GM21529 (cell line): Measurements from ENCODE around the gene PPP4R2.

Experiments
- ATAC-seq: cut with Tn5 transposase; IDR thresholded peaks from one replicate; pipeline ENCODE4 v1.9.1; 2021; ENCODE audit not compliant: unreplicated experiment

The PPP4R2 gene, protein sequence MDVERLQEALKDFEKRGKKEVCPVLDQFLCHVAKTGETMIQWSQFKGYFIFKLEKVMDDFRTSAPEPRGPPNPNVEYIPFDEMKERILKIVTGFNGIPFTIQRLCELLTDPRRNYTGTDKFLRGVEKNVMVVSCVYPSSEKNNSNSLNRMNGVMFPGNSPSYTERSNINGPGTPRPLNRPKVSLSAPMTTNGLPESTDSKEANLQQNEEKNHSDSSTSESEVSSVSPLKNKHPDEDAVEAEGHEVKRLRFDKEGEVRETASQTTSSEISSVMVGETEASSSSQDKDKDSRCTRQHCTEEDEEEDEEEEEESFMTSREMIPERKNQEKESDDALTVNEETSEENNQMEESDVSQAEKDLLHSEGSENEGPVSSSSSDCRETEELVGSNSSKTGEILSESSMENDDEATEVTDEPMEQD

DNA sequence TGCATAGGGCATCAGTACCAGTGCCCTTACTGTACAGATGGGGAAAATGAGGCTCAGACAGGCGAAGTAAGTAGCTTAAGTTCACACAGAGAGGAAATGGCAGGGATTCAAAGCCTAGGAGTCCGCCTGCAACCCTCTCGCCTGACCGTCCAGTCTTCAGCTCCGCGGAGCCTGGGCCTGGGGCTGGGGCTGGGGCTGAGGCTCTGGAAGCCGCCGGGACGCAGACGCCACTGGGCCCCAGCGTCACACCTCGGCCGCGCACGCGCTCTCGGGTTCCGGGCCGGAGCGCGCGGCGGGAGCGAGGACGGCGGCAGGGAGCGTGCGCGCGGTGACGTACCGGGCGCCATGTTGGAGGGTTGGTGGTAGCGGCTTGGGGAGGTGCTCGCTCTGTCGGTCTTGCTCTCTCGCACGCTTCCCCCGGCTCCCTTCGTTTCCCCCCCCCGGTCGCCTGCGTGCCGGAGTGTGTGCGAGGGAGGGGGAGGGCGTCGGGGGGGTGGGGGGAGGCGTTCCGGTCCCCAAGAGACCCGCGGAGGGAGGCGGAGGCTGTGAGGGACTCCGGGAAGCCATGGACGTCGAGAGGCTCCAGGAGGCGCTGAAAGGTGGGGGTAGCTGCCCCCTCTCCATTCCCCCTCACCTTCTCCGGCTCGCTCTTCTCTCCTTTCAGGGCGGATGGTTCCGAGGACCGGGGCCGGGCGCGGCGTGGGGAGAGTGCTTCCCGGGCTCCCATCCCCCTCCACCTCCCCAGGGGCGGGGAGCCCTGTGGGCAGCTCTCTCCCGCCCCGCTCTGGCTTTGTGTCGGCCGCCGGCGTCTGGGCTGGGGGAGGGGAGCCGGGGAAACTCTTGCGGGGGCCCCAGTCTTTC is at the start of gene PPP4R2:
Gene PPP4R2, plus strand, starts transcription at position 339 of the 861 bp plus-strand sequence. Its CDS starts 227 bp downstream, at position 566.
- peak; percentile 89 for ATAC-seq

DNA sequence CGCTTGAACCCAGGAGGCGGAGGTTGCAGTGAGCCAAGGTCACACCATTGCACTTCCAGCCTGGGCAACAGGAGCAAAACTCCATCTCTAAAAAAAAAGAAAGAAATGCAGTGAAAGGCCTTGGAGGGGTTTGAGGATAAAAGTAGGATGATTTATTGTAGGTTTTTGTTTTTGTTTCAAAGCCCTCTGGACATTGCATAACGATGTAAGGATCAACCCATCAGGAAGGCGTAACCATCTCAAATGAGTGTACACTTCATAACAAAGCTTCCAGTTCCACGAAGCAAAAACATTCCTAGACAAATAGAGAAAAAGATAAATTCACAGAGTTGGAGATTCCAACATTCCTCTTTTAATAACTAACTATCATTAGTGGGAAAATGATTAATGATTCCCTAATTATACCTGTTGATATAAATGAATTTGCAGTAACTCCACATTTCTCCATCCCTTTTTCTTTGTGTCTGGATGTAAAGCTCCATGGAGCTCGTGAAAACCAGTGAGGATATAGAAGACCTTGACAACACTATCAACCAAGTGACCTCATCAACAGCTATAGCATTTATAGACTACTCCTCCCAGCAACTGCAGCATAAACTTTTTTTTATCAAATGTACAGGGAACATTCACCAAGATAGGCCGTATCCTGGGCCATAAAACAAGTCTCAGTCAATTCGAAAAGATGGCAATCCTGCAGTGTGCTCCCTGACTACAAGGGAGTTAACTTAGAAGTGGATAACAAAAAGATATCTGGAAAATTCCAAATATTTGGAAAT is 48.7 kb upstream of the PPP4R2 start:
- no peak for ATAC-seq

DNA sequence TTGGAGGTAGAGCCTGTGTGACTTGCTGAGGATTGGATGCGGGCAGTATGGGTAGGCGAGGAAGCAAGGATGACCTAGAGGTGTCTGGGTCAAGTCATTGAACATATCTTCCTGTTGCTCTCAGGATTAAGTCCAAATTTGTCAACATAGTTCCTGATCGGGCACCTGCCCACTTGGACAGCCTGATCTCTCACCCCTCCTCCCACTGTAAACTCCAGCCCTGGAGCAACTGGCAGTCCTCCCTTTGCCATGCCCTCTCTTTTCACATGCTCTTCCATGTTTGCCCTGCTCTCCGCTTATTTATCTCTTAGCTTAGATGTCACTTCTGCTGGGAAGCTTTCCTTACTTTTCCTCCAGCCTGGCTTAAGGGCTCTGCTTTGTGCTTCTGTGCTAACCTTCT is 47.6 kb upstream of the PPP4R2 start:
- no peak for ATAC-seq

DNA sequence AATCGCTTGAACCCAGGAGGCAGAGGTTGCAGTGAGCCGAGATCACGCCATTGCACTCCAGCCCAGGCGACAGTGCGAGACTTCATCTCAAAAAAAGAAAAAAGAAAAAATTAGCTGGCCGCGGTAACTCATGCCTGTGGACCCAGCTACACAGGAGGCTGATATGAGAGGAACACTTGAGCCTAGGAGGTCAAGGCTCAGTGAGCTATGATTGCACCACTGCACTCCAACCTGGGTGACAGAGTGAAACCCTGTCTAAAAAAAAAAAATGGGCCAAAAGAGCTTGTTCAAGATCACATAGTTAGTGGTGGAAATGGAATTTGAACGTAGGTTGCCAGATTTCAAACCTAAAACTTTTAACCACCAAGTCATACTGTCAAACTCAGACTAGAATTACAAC is 46.2 kb upstream of the PPP4R2 start:
- ATAC-seq: peak; percentile 59

DNA sequence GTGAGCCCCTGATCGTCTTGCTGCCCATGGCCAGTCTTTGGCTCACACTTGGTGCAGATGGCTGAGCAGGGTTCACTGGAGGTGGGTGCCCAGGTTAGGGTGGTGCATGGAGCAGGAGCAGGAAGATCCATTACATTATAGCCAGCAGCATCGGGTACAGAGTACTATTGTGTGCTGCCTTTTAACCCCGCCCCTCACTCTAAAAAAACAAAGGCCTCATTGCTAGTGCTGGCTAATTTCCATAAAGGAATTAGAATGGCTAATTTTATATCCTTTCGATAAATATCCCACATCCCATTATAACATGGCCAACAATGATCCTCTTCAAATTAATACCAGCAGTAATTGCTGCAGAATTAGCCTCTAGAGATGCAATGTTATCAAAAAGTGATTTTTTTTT is 45.8 kb upstream of the PPP4R2 start:
- ATAC-seq: no peak

DNA sequence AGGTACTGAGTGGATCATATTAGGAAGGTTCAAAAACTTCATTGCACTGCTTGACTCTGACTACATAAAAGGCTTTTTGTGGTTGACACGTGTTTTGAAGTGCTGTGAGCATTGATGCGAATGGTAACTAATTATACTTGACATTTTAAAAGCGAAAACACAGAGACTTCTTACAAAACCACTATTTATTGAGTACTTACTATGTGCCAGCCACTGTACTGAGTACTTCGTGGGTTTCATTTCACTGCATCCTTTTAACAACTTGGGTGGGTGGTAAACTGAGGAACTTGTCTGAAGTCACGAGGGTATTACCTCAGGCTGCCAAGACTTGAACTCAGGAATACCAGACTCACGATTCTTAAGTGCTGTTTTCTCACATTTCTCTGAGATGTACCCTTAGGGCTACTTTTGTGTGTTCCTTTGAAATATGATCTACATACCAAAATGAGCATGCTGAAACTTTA is 45.3 kb upstream of the PPP4R2 start:
- ATAC-seq: no peak

DNA sequence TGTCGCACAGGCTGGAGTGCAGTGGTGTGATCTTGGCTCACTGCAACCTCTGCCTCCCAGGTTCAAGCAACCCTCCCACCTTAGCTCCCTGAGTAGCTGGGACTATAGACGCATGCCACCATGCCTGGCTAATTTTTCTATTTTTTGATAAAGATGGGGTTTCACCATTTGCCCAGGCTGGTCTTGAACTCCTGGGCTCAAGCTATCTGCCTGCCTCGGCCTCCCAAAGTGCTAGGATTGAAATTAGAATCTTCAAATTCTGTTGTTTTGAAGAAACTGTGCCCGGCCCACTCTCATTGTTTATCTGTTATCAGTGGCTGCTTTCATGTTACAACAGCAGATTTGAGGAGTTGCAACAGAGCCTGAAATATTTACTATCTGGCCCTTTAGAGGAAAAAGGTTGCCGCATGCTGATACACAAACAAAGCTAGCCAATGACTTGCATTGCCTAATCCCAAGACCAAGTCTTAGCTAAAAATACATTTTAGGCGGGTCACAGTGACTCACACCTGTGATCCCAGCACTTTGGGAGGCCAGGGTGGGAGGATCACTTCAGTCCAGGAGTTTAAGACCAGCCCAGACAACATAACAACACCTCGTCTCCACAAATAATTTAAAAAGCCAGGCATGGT is 43.2 kb upstream of the PPP4R2 start:
- ATAC-seq: no peak

DNA sequence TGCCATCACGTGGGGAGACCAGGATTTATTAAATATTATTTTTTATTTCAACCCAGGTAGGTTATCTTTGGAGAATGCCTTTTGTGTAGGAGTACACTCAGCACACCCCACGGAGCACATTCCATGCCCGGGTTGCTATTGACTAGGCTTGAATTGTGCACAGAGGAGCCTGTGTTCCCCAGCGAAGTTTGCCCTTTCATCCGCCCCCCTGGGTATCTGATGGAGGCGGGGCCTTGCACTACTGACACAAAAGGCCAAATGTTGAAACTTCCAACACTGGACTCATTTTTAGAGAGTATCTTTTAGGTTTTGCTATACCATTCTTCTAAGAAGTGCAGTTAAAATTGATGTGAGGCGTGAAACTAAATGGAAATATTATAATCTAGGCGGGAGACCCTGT is 39.3 kb upstream of the PPP4R2 start:
- ATAC-seq: no peak

DNA sequence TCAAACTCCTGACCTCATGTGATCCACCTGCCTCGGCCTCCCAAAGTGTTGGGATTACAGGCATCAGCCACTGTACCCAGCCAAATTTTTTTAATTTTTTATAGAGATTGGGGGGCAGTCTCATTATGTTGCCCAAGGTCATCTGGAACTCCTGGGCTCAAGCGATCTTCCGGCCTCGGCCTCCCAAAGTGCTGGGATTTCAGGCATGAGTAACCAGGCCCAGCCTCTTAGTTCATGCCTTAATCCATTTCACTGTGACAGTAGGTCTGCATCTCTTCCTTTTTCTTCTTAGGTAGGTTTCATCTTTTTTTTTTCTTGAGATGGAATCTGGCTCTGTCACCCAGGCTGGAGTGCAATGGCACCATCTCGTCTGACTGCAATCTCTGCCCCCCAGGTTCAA is 37.3 kb upstream of the PPP4R2 start:
- no peak for ATAC-seq

DNA sequence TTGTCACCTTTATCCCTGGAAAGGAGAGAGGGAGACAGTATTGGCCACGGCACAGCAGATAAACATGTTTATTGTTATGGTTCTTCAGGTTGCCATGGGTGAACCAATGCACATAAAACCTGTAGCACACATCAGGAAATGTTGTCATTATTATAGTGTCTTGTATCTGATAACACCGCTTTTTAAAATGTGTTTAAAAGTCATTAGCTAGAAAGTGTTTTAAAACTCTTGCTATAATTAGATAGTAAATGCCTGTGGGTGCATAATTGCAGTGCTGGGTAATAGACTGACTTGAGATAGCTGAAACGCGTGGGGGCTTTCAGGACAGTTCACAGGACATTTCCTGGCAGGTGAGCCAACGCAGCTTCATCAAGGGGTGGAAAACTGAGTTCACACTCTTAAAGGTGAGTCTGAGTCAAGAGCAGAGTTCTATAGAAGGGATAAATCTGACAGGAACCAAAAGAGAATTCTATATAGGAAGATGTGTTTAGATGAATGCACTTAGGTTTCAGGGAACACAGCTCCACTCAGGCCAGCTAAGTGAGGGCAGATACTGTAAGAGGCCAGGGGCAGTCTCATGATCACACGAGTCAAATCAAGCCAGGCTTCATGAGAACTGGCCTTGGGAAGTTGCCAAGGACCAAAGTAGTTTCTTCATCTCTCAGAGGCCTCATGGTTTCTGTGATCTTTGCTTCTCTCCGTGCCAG is 35.6 kb upstream of the PPP4R2 start:
- no peak for ATAC-seq

DNA sequence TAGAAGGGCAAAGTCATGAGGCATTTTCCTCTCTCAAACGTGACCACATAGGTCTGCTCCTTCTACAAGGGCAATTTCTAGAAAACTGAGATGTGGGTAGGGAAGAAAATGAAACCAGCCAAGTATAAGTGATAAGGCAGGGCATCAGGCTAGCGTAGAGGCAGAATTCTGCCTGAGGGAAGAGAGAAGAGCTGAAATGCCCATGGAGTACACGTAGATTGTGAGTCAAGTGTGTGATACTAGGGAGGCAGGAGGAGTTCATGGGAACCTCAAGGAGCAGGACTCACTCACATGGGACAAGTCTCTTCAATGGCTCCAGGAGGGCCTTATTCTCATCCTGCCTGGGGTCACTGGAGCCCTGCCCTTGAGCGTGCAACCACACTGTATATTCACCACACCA is 34.9 kb upstream of the PPP4R2 start:
- no peak for ATAC-seq

DNA sequence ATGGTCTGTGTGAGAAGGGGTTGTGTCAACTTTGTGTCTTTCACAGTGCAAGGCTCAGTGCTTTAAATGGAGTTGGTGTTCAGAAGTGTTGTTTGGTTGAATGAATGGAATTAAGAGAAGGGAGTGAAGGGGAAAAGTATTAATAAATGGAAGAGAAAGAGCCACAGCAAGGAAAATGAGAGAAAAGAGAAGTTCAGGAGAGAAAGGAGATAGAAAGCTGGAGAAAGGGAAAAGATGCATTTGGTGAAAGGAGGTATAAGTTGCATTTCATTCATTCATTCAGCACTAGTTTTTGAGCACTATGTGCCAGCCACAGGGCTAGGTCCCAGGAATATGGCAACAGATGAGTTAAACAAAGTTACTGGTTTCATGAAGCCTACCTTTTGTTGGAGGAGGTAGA is 34.3 kb upstream of the PPP4R2 start:
- ATAC-seq: no peak

DNA sequence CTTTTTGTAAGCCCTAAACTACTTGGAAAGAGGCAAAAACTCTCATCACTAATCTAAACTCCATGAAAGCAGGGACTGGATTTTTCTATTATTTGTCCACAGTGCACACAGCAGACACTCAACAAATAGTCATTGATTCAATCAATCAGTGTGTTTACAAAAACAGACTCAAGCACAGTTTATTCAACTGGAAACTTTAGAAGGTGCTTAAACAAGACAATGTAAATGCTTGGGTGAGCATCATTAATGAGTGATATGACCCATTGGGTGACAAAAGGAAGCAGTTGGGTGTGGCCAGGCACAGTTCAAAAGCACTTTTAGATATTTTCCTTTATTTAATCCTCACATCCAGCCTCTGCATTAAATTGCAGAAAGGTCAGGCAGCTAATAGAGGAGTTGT is 32.0 kb upstream of the PPP4R2 start:
- no peak for ATAC-seq

DNA sequence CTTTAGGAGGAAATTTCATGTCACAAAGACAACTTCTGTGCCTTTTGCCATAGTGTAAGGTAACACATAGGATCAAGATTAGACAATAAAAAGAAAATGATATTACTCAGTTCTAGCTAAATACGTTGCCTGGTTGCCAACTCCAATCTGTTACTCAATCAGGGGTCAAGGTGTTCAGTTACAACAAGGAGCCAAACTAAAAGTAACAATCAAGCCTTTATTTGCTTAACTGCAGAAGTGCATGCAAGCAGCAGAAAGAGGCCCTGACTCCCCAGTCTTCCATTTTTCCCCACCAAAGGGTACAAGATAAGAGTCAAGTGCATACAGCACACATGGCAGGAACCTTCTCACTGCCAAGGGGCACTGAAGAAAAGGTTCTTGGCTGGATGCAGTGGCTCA is 28.3 kb upstream of the PPP4R2 start:
- no peak for ATAC-seq

DNA sequence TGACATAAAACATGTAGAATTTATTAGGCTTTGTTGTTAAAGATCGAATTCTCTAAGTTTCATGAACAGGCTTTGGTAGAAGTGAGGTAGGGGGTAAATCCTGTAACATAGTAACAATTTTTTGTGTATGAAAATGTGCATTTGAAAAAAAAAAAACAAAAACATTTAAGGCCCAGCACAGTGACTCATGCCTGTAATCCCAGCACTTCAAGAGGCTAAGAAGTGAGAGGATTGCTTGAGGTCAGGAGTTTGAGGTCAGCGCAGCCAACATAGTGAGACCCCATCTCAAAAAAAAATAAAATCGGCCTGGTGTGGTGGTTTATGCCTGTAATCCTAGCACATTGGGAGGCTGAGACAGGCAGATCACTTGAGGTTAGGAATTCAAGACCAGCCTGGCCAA is 26.8 kb upstream of the PPP4R2 start:
- ATAC-seq: no peak

DNA sequence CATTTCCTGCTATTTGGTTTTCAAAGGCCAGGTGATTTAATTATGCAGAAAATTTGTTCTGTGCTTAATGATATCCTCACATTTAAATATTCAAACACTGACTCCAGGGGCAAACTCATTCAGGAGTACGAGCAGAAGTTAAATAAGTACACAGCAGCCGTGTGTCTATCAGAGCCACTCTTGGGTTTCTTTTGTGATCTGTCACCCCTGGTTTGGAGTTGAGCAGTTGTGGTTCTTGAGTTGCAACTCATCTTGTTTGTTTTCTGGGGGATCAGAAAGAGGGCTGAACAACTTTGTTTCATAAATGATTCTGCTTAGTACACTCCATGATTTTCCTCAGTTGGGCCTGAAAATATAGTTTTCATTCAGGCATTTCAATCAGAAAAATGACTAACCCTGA is 25.7 kb upstream of the PPP4R2 start:
- no peak for ATAC-seq

DNA sequence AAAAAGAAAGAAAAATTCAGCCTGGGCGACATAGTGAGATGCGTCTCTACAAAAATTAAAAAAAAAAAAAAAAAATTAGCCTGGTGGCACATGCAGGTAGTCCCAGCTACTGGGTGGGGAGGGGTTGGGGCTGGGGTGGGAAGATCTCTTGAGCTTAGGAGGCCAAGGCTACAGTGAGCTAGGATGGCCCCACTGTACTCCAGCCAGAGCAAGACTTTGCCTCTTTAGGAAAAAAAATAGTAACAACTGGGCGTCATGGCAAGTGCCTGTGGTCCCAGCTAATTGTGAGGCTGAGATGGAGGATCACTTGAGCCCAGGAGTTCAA is 23.9 kb upstream of the PPP4R2 start:
- no peak for ATAC-seq

DNA sequence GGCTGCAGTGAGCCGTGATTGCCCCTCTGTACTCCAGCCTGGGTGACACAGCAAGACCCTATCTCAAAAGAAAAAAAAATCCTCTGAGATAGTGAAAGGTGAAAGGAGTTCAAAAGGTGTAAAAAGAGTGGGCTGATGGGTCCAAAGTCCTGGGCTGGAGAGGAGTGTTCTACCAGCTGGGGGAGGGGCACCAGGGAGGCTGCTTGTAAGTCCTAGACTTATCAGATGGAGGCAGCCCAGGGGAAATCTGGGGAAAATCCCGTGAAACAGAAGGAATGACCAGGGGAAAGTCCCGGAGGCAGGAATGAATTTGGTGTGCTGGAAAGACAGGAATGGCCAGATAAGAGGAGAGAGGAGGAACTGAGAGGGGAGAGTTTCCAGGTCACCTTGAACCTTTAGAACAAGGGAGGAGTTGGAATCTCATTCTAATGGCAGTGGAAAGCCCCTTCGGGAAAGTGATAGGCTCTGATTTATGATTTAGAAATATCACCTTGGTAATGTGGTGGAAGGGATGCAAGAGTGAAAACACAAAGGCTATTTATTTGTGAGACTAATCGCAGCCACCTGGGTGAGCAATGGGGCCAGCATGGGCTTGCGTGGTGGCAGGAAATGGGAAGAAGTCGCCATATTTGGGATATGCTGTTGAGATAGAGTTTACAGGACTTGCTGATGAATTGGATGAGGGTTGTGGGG is 23.4 kb upstream of the PPP4R2 start:
- ATAC-seq: no peak

DNA sequence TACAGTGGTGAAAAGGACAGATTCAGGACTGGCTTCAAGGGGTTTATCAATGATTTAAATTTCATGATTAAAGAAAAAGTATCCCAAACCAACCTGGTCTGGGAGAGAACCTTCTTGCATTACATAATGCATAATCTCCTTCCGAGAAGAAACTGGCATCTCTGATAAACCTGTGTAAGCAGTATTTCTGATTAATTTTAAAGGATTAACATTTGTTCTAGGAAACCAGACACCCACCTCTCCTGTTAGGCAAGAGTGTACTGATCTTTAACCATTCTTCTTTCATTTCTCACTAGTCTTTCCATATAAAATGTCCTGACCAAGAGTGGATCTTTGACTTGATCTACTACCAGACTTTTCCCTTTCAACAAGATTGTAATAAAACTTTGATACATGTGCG is 22.8 kb upstream of the PPP4R2 start:
- no peak for ATAC-seq

DNA sequence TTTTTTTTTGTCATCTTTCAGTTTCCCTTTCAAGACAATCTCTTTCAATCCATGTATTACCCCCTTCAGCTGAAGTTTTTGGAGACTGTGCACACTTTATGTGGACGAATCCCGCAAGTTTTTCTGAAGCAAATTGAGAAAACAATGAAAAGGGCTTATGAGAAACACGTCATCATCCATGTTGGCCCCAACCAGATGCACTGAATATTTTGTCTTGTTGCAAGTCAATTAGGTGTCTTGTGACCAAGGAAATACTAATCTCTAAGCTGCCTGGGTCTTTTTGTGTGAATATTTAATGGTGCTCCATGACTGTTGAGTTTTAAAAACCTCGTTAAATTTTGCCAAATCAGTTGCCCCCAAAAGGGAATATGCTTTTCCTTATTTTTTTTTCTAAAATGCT is 21.7 kb upstream of the PPP4R2 start:
- no peak for ATAC-seq
